DOHH2 (cell line): Measurements from ENCODE around the gene CATSPER3.

Experiments
- EZH2phosphoT487 ChIP-seq: fragments of 200-600 bp; sonication (generic); IDR thresholded peaks from 2 replicates; pipeline ENCODE4 v1.6.1; 2017; ENCODE audit warnings: borderline replicate concordance, mild to moderate bottlenecking, antibody characterized with exemption, low read length, moderate library complexity, mixed read lengths
- TF ChIP-seq, protein P1 (sequence below): fragments of 200-600 bp; sonication (generic); IDR thresholded peaks from one replicate; pipeline ENCODE4 v1.5.1; 2014; ENCODE audit warnings: antibody characterized with exemption, mild to moderate bottlenecking, low read depth, low read length; ENCODE audit not compliant: poor library complexity, severe bottlenecking

DNA sequence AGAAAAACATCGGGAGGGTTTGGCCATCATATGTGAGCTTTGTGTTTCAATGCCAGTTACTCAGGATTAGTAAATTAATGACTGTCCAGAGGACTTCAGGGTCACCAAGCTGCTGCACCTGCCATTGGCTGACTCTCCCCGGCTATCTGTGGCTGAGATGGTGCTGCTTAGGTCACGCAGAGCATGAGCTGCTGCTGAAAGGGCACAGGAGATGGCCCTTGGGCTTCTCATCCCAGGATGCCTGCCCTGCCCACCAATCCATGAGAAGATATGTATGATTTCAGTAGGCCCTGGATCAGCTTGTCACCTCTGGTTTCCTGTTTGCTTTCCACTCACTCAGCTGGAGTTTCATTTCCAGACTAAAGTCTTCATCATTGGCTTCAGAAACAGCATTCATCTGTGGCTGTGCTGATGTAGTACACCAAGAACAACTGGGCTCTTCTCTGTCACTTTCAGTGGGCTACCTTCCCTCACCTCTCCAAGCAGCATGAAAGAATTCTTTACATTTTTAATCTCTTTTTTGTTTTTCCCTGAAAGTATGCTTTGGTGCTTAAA is 2.4 kb upstream of the CATSPER3 start:
- TF ChIP-seq, protein P1, sequence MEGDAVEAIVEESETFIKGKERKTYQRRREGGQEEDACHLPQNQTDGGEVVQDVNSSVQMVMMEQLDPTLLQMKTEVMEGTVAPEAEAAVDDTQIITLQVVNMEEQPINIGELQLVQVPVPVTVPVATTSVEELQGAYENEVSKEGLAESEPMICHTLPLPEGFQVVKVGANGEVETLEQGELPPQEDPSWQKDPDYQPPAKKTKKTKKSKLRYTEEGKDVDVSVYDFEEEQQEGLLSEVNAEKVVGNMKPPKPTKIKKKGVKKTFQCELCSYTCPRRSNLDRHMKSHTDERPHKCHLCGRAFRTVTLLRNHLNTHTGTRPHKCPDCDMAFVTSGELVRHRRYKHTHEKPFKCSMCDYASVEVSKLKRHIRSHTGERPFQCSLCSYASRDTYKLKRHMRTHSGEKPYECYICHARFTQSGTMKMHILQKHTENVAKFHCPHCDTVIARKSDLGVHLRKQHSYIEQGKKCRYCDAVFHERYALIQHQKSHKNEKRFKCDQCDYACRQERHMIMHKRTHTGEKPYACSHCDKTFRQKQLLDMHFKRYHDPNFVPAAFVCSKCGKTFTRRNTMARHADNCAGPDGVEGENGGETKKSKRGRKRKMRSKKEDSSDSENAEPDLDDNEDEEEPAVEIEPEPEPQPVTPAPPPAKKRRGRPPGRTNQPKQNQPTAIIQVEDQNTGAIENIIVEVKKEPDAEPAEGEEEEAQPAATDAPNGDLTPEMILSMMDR = no peak
- no peak for TF ChIP-seq EZH2phosphoT487
